ENCODE results near the gene ITSN2. TPM values are rescaled to one million over a fixed set of nuclear protein-coding genes. Genes with fewer than 3 reads are reported as not detected.

ITSN2 gene
- total RNA-seq, 3 donors from 2014 or later = 43.4 to 69.8 (median 46.5) TPM

GRCh38 chr2:24179683-24180082 lies 180.7 kb downstream of the ITSN2 start:
- no peaks in the 10 kb centered on the region for H3K4me1 ChIP-seq
- intact Hi-C loops (cut with DNase I; ENCODE audit: low total_unique reads) = no loop called here
- TF ChIP-seq POLR2AphosphoS5 (IDR thresholded peaks at IDR 0.05) (no peak), POLR2A (IDR thresholded peaks at IDR 0.05) (no peak)
- TF ChIP-seq, protein P1, sequence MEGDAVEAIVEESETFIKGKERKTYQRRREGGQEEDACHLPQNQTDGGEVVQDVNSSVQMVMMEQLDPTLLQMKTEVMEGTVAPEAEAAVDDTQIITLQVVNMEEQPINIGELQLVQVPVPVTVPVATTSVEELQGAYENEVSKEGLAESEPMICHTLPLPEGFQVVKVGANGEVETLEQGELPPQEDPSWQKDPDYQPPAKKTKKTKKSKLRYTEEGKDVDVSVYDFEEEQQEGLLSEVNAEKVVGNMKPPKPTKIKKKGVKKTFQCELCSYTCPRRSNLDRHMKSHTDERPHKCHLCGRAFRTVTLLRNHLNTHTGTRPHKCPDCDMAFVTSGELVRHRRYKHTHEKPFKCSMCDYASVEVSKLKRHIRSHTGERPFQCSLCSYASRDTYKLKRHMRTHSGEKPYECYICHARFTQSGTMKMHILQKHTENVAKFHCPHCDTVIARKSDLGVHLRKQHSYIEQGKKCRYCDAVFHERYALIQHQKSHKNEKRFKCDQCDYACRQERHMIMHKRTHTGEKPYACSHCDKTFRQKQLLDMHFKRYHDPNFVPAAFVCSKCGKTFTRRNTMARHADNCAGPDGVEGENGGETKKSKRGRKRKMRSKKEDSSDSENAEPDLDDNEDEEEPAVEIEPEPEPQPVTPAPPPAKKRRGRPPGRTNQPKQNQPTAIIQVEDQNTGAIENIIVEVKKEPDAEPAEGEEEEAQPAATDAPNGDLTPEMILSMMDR (IDR thresholded peaks at IDR 0.05) = no peak
- H3K36me3 ChIP-seq = no peaks in the 10 kb centered on the region
- peaks cover 0 to 2% of the 10 kb centered on the region in 2 donors for H3K9me3 ChIP-seq
- no peak for DNase-seq (ENCODE audit: low spot score in 2 of 2)
- H3K27me3 ChIP-seq = no peaks in the 10 kb centered on the region
- H3K27ac ChIP-seq = no peak overlapping the region
- H3K4me3 ChIP-seq = no peak overlapping the region

GRCh38 chr2:24176326-24176725 lies 184.0 kb downstream of the ITSN2 start:
- Histone ChIP-seq H3K36me3 (no peaks in the 10 kb centered on the region), H3K27me3 (no peaks in the 10 kb centered on the region), H3K9me3 (peaks cover 0 to 4% of the 10 kb centered on the region in 2 donors), H3K27ac (no peak overlapping the region), H3K4me1 (no peaks in the 10 kb centered on the region), H3K4me3 (no peak overlapping the region)
- intact Hi-C loops (cut with DNase I; ENCODE audit: low total_unique reads) = no loop called here
- DNase-seq (ENCODE audit: low spot score in 2 of 2) = no peak
- TF ChIP-seq POLR2AphosphoS5 (IDR thresholded peaks at IDR 0.05) = no peak
- TF ChIP-seq POLR2A (IDR thresholded peaks at IDR 0.05) = no peak
- TF ChIP-seq, protein P1 (IDR thresholded peaks at IDR 0.05) = no peak

- Histone ChIP-seq H3K4me3 (peak overlapping the region; percentile 6 to 57 (median 30)), H3K36me3 (no peaks in the 10 kb centered on the region), H3K27me3 (no peaks in the 10 kb centered on the region), H3K9me3 (peaks cover 0 to 4% of the 10 kb centered on the region in 2 donors), H3K4me1 (no peaks in the 10 kb centered on the region), H3K27ac (peak overlapping the region in 1 of 2 donors; percentile 4)
- intact Hi-C loops (cut with DNase I; ENCODE audit: low total_unique reads) = no loop called here
- no peak for DNase-seq (ENCODE audit: low spot score in 2 of 2)
- TF ChIP-seq, protein P1 (IDR thresholded peaks at IDR 0.05) = no peak
- TF ChIP-seq POLR2AphosphoS5 (IDR thresholded peaks at IDR 0.05) (no peak), POLR2A (IDR thresholded peaks at IDR 0.05) (no peak)
Measured at GRCh38 chr2:24175631-24176187, 184.6 kb downstream of the ITSN2 start.

GRCh38 chr2:24174851-24175277 lies 185.5 kb downstream of the ITSN2 start, which contains the start of gene FAM228A:
TSS of gene FAM228A (plus strand) at chr2:24175053. CDS start at chr2:24175481, 428 bp downstream.
- H3K36me3 ChIP-seq = no peaks in the 10 kb centered on the region
- H3K27ac ChIP-seq = peak within 1 kb of the TSS in 1 of 2 donors; percentile 4
- DNase-seq (ENCODE audit: low spot score in 2 of 2) = no peak
- H3K4me1 ChIP-seq = no peaks in the 10 kb centered on the region
- no peaks in the 10 kb centered on the region for H3K27me3 ChIP-seq
- TF ChIP-seq POLR2A (IDR thresholded peaks at IDR 0.05) = no peak
- TF ChIP-seq, protein P1 (IDR thresholded peaks at IDR 0.05) = no peak
- TF ChIP-seq POLR2AphosphoS5 (IDR thresholded peaks at IDR 0.05) = no peak
- intact Hi-C loops (cut with DNase I; ENCODE audit: low total_unique reads) = no loop called here
- peaks cover 0 to 4% of the 10 kb centered on the region in 2 donors for H3K9me3 ChIP-seq
- H3K4me3 ChIP-seq = peak within 1 kb of the TSS; percentile 6 to 57 (median 30)

DNA sequence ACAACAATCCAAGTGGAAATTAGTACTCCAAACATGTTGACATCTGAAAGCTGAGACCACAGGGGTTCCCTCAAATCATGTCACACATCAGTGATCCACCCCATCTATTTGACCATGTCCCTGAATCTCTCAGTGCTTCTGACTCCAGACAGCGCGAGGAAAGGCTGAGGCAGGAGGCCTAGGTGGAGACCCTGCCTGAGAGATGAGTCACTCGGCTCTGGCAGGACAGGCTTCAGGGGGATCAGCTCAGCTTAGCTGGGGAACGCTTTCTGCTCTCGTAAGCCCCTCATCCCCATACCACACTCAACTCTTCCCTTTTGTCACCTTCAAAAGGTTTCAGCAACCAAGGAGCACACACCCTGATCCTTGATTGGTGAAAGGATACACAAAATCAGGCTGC lies 191.3 kb downstream of the ITSN2 start:
- H3K9me3 ChIP-seq = no peaks in the 10 kb centered on the region
- no peak overlapping the region for H3K27ac ChIP-seq
- DNase-seq (ENCODE audit: low spot score in 2 of 2) = no peak
- no peaks in the 10 kb centered on the region for H3K4me1 ChIP-seq
- TF ChIP-seq POLR2AphosphoS5 (IDR thresholded peaks at IDR 0.05) = no peak
- TF ChIP-seq, protein P1 (IDR thresholded peaks at IDR 0.05) = no peak
- no peak for TF ChIP-seq POLR2A (IDR thresholded peaks at IDR 0.05)
- no peak overlapping the region for H3K4me3 ChIP-seq
- no peaks in the 10 kb centered on the region for H3K27me3 ChIP-seq
- no peaks in the 10 kb centered on the region for H3K36me3 ChIP-seq
- intact Hi-C loops (cut with DNase I; ENCODE audit: low total_unique reads) = no loop called here

All from breast epithelium (tissue), 4 donors.